GM12878 (cell line): Measurements from ENCODE around the gene NTF4. TPM values are rescaled to one million over a fixed set of nuclear protein-coding genes. Genes with fewer than 3 reads are reported as not detected.
"Not testable (repeated sequence)": the region's sequence is repeated elsewhere in the genome, so short reads cannot be mapped to it uniquely, and the experiment has no call there.

Source experiments
- ATAC-seq: fragments of 200-7000 bp; cut with Tn5 transposase; 3 replicates; pipeline ENCODE4 v1.9.1; 2020; ENCODE audit warnings: mild to moderate bottlenecking, moderate library complexity
- BruUV-seq: library from RNA; stranded (reverse); fragments of 400-500 nt; replicated peaks from 2 replicates; lab custom pipeline; 2021; lab: Mats Ljungman, UMichigan
- CTCF ChIA-PET: fragments of 300-600 bp; sonication (Branson Sonifier 250); formaldehyde crosslinking; extraction: SDS; loops from one replicate; lab custom pipeline; 2021; ENCODE audit warnings: inconsistent platforms; lab: Yijun Ruan, JAX
- POLR2A ChIA-PET: fragments of 350-600 bp; formaldehyde crosslinking; extraction: SDS; loops from one replicate; lab custom pipeline; 2021; ENCODE audit warnings: inconsistent platforms; lab: Charles Lee
- RAD21 ChIA-PET: fragments of 300-600 bp; sonication (Branson Sonifier 250); formaldehyde crosslinking; loops from one replicate; lab custom pipeline; 2023; ENCODE audit warnings: antibody characterized with exemption; ENCODE audit not compliant: unreplicated experiment; lab: Charles Lee
- SMC1A ChIA-PET: fragments of 300-600 bp; sonication (Branson Sonifier 250); formaldehyde crosslinking; loops from one replicate; lab custom pipeline; 2023; ENCODE audit not compliant: unreplicated experiment, uncharacterized antibody; lab: Charles Lee
- DNase-seq: peaks from one replicate; pipeline ENCODE4 v3.0.0-alpha.2; 2011; ENCODE audit warnings: low read depth, low spot score
- FAIRE-seq: peaks from 3 replicates; lab custom pipeline; 2011; peaks lifted over from hg19 to GRCh38; lab: Jason Lieb, UNC
- H2AFZ ChIP-seq: 2 replicates; pipeline ENCODE4 v1.6.0; 2011; ENCODE audit warnings: low read depth, low read length, control low read depth; ENCODE audit not compliant: control insufficient read depth
- H3K27ac ChIP-seq: 2 replicates; pipeline ENCODE4 v1.5.1; 2011; ENCODE audit warnings: control low read depth; ENCODE audit not compliant: control insufficient read depth, insufficient read depth
- H3K27me3 ChIP-seq, 2 experiments: replicated peaks in 1 of 2; 2 replicates each; pipeline versions ENCODE4 v1.6.0 to v1.6.1; 2011; ENCODE audit warnings: low read length in 1 of 2; ENCODE audit not compliant: control insufficient read depth in 2 of 2, insufficient read depth in 2 of 2
- H3K36me3 ChIP-seq, 2 experiments: 2 replicates each; pipeline ENCODE4 v1.5.1; 2011; ENCODE audit warnings: low read length in 1 of 2; ENCODE audit not compliant: control insufficient read depth in 2 of 2, insufficient read depth in 2 of 2
- H3K4me1 ChIP-seq: 2 replicates; pipeline ENCODE4 v1.6.1; 2011; ENCODE audit warnings: mild to moderate bottlenecking, low read length, moderate library complexity, mixed read lengths; ENCODE audit not compliant: control insufficient read depth, insufficient read depth
- H3K4me2 ChIP-seq: 2 replicates; pipeline ENCODE4 v1.6.0; 2011; ENCODE audit warnings: control low read depth; ENCODE audit not compliant: control insufficient read depth, insufficient read depth
- H3K4me3 ChIP-seq: fragments of 200-600 bp; sonication (generic); 2 replicates; pipeline ENCODE4 v1.5.1; 2016
- H3K79me2 ChIP-seq: 2 replicates; pipeline ENCODE4 v1.6.0; 2011; ENCODE audit warnings: low read length; ENCODE audit not compliant: control insufficient read depth, insufficient read depth
- H3K9ac ChIP-seq: 2 replicates; pipeline ENCODE4 v1.8.0; 2011; ENCODE audit warnings: low read length, control low read depth, mixed read lengths; ENCODE audit not compliant: control insufficient read depth, insufficient read depth
- H3K9me3 ChIP-seq: replicated peaks from 3 replicates; pipeline ENCODE4 v1.5.1; 2011; ENCODE audit warnings: mild to moderate bottlenecking, low read length; ENCODE audit not compliant: control insufficient read depth, insufficient read depth
- H4K20me1 ChIP-seq: 2 replicates; pipeline ENCODE4 v1.6.0; 2011; ENCODE audit not compliant: control insufficient read depth, insufficient read depth
- WGBS: methylation state at CpG from one replicate; pipeline ENCODE4 v1.1.6; 2016; ENCODE audit warnings: low lambda C conversion rate; ENCODE audit not compliant: insufficient replicate concordance, insufficient coverage; ENCODE audit errors: missing lambda C conversion rate; 5-methylcytosine and 5-hydroxymethylcytosine counted together
- in situ Hi-C: fragments of 300-500 bp; cut with MboI; formaldehyde crosslinking; loops from 9 replicates; pipeline ENCODE4 v1.14.3; 2018; ENCODE audit warnings: mixed read lengths
- intact Hi-C: fragments of 100-400 bp; cut with micrococcal nuclease; formaldehyde crosslinking; loops from one replicate; pipeline ENCODE4 v1.14.2; 2022; ENCODE audit not compliant: unreplicated experiment
- polyA plus RNA-seq, 11 experiments: library from polyadenylated mRNA; depleted of rRNA in 4 of 11; unstranded in 6 of 11; stranded (reverse) in 5 of 11; fragments of >200 nt; fragmentation: Nextera tagmentation in 4 of 11; fragmentation: Illumina TruSeq in 1 of 11; extraction: Ambion mirVana in 4 of 11; extraction: Trizol in 1 of 11; gene quantifications; 1 replicate in 1 of 11; 2 replicates in 10 of 11; pipeline versions ENCODE4 v1.2.1 to v1.2.3, GENCODE V29; 2011 to 2016; ENCODE audit warnings: inconsistent platforms in 2 of 11, missing spikeins in 2 of 11, low read depth in 1 of 11
- total RNA-seq, 4 experiments: library from RNA; depleted of rRNA in 3 of 4; stranded (reverse); fragments of >200 nt in 3 of 4; fragmentation: Illumina TruSeq in 1 of 4; extraction: Trizol in 1 of 4; gene quantifications; 2 replicates each; pipeline versions ENCODE4 v1.2.1 to v1.2.3, GENCODE V29; 2013 to 2021

The NTF4 gene
- total and polyA plus RNA-seq, 10 of the 15 experiments (the other 5 are each of a cell fraction or from before 2014, with no cell fraction given): not detected

- FAIRE-seq, BruUV-seq, RAD21 ChIA-PET, H3K79me2 ChIP-seq, CTCF ChIA-PET, H3K4me1 ChIP-seq, POLR2A ChIA-PET, DNase-seq, H3K4me3 ChIP-seq, H3K36me3 ChIP-seq, SMC1A ChIA-PET, H3K27me3 ChIP-seq, H2AFZ ChIP-seq, ATAC-seq, H4K20me1 ChIP-seq, H3K27ac ChIP-seq, intact Hi-C loops, H3K4me2 ChIP-seq, H3K9ac ChIP-seq, H3K9me3 ChIP-seq, in situ Hi-C loops: not testable (repeated sequence)
- WGBS: 50% methylated on average over 6 of the region's 12 CpGs
Observed at GRCh38 chr19:49049011-49049410, 15.6 kb downstream of the NTF4 start, which contains the start of gene CGB8. CGB8 (minus strand) TSS chr19:49049111; CDS start chr19:49048739, 372 bp downstream.

GRCh38 chr19:49043548-49043947 is 21.1 kb downstream of the NTF4 start, which contains the start of gene CGB5:
CGB5 (plus strand) TSS chr19:49043848; CDS start chr19:49044210, 362 bp downstream.
- H3K27ac ChIP-seq, ATAC-seq, H3K9ac ChIP-seq, H3K4me2 ChIP-seq, H3K4me1 ChIP-seq, BruUV-seq, H3K36me3 ChIP-seq, H3K79me2 ChIP-seq, POLR2A ChIA-PET, in situ Hi-C loops, H3K9me3 ChIP-seq, H2AFZ ChIP-seq, RAD21 ChIA-PET, H3K4me3 ChIP-seq, CTCF ChIA-PET, SMC1A ChIA-PET, DNase-seq, FAIRE-seq, H3K27me3 ChIP-seq, intact Hi-C loops, H4K20me1 ChIP-seq: not testable (repeated sequence)
- 42% methylated on average over 14 of the region's 15 CpGs for WGBS

GRCh38 chr19:49042666-49043065 is 22.0 kb downstream of the NTF4 start:
- DNase-seq, H3K9me3 ChIP-seq, intact Hi-C loops, H3K79me2 ChIP-seq, H2AFZ ChIP-seq, H3K36me3 ChIP-seq, H3K4me3 ChIP-seq, H4K20me1 ChIP-seq, ATAC-seq, H3K9ac ChIP-seq, H3K4me1 ChIP-seq, FAIRE-seq, RAD21 ChIA-PET, H3K27me3 ChIP-seq, in situ Hi-C loops, SMC1A ChIA-PET, POLR2A ChIA-PET, BruUV-seq, CTCF ChIA-PET, H3K27ac ChIP-seq, H3K4me2 ChIP-seq: not testable (repeated sequence)
- WGBS: 0% methylated on average over 1 of the region's 4 CpGs
